HUES64 (cell line): Measurements from ENCODE around the gene TPPP2. TPM values are rescaled to one million over a fixed set of nuclear protein-coding genes. Genes with fewer than 3 reads are reported as not detected.
"Not testable (repeated sequence)": the region's sequence is repeated elsewhere in the genome, so short reads cannot be mapped to it uniquely, and the experiment has no call there.

Experiments used
- H3K27ac ChIP-seq: 2 replicates; pipeline ENCODE4 v1.7.0; 2013; ENCODE audit warnings: low read depth, low read length, inconsistent platforms
- H3K27me3 ChIP-seq: 2 replicates; pipeline ENCODE4 v1.6.1; 2013; ENCODE audit warnings: mild to moderate bottlenecking, low read length; ENCODE audit not compliant: insufficient read depth
- H3K36me3 ChIP-seq: 2 replicates; pipeline ENCODE4 v1.6.1; 2013; ENCODE audit warnings: mild to moderate bottlenecking, low read length; ENCODE audit not compliant: insufficient read depth
- H3K4me1 ChIP-seq: 2 replicates; pipeline ENCODE4 v1.6.1; 2013; ENCODE audit warnings: mild to moderate bottlenecking, low read length, moderate library complexity; ENCODE audit not compliant: insufficient read depth
- H3K4me3 ChIP-seq: 2 replicates; pipeline ENCODE4 v1.5.1; 2013; ENCODE audit warnings: mild to moderate bottlenecking, low read length, moderate library complexity
- H3K9ac ChIP-seq: 2 replicates; pipeline ENCODE4 v1.6.1; 2013; ENCODE audit warnings: mild to moderate bottlenecking, low read depth, low read length
- H3K9me3 ChIP-seq: 2 replicates; pipeline ENCODE4 v1.6.1; 2013; ENCODE audit warnings: low read depth, low read length; ENCODE audit not compliant: insufficient read depth
- WGBS: fragments of 150-250, 120-280 bp; methylation state at CpG from one replicate; pipeline ENCODE4 v1.1.7; 2013; ENCODE audit warnings: missing lambda C conversion rate; 5-methylcytosine and 5-hydroxymethylcytosine counted together
- polyA plus RNA-seq, 2 experiments: library from polyadenylated mRNA; stranded (reverse); fragments of 50-300 nt; gene quantifications; one replicate each; pipeline ENCODE4 v1.2.3, GENCODE V29; 2013

Gene TPPP2
- polyA plus RNA-seq (2013, experiment 1 of 2) = not detected
- not detected for polyA plus RNA-seq (2013, experiment 2 of 2)

DNA sequence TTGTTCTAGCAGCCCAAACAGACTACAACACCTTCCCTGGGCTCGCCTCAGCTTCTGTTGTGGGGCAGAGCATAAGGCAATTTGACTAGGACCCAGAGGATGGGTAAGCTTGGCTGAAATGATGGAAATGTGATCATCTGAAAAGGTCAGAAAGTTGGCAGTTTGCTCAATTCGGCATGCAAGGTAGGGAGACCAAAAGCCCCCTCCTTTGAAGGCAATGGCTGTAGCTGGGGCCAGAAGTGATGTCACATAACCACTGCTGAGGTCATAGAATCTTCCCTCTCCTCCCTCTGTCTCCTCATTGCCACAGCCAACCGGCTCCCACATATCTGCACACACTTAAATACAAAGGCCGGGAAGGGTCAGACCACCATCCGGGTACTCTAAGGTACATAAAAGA, at the start of gene TPPP2:
Gene TPPP2, plus strand, starts transcription at position 301 of the 400 bp plus-strand sequence. CDS start 365 bp downstream, outside the sequence.
- no peak within 1 kb of the TSS for H3K4me3 ChIP-seq
- WGBS = 89% methylated on average over 5 of the region's 5 CpGs
- H3K36me3 ChIP-seq = no peaks in the 10 kb centered on the region

DNA sequence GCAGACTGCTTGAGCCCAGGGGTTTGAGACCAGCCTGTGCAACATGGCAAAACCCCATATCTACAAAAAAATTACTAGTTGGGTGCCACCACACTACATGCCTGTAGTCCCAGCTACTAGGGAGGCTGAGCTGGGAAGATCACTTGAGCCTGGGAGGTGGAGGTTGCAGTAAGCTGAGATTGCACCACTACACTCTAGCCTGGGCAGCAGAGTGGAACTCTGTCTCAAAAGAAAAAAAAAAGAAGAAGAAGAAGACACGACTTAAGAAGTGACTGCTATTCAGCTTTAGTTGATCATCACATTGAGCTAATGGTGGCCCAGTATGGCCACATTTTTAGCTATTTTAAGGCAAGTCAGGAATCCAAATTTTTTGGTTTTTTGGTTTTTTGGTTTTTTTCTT, 49.1 kb upstream of the TPPP2 start:
- WGBS = 91% methylated on average over 1 of the region's 1 CpG
- no peaks in the 10 kb centered on the region for H3K36me3 ChIP-seq

More for the DNA sequence above, at the start of gene TPPP2:
- H3K4me1 ChIP-seq = peaks cover 15% of the 10 kb centered on the region
- peaks cover 17% of the 10 kb centered on the region for H3K27me3 ChIP-seq
- no peak within 1 kb of the TSS for H3K27ac ChIP-seq
- H3K9ac ChIP-seq = no peak within 1 kb of the TSS
- H3K9me3 ChIP-seq = no peaks in the 10 kb centered on the region

DNA sequence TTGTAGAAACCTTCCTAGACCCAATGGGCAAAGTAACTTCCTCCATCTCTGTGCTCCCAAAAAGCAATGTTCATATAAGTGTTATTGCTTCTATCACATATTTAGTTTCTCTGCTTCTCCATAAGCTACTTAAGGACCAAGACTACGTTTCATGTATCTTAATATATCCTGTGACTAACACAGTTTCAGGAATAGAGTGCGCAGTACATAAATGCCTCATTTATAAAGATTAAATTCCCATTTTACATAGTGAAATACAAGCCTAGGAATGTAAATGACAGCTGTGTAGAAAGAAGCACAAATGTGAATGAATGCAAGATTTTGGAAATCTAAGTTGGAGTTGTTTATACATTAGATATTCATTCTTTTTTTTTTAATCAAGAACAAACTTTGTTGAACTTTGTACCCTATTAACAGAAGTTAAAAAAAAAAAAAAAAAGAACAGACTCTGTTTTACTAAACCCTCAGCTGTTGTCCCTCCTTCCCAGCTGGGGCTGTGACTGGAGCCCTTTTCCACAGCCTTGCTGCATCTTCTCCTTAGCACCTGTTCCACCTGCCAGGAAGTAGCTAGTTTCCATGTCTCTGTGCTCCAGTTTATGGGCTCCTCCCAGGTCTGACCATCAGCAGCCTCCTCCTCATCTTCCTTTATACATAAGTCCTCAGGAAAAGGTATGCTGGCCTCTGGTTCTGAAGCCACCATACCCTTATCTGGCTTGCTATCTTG, 47.2 kb upstream of the TPPP2 start:
- Histone ChIP-seq H3K9me3 (no peaks in the 10 kb centered on the region), H3K4me1 (no peaks in the 10 kb centered on the region), H3K36me3 (no peaks in the 10 kb centered on the region), H3K4me3 (no peak overlapping the region), H3K27me3 (peaks cover 5% of the 10 kb centered on the region; the same call in 1 of the 2 replicates), H3K27ac (no peak overlapping the region), H3K9ac (no peak overlapping the region)
- WGBS = 92% methylated on average over 2 of the region's 2 CpGs

More for the DNA sequence above, 49.1 kb upstream of the TPPP2 start:
- no peak overlapping the region for H3K27ac ChIP-seq
- H3K4me3 ChIP-seq = no peak overlapping the region
- peaks cover 5% of the 10 kb centered on the region; the same call in 1 of the 2 replicates for H3K27me3 ChIP-seq
- no peak overlapping the region for H3K9ac ChIP-seq
- H3K4me1 ChIP-seq = no peaks in the 10 kb centered on the region
- H3K9me3 ChIP-seq = no peaks in the 10 kb centered on the region

DNA sequence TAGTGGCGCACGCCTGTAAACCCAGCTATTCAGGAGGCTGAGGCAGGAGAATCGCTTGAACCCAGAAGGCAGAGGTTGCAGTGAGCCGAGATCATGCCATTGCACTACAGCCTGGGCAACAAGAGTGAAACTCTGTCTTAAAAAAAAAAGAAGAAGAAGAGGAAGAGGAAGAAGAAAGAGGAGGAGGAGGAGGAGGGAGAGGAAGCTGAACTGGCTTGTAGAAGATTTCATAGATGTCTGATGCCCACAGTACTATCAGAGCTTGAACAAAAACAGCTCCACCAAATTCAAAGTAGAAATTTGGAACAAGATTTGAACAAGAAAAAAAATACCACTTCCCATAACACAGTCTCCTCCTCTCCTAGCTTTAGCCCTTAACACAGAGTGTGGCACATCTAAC, 44.4 kb upstream of the TPPP2 start:
- H3K36me3 ChIP-seq, H3K9me3 ChIP-seq, H3K4me3 ChIP-seq, H3K27ac ChIP-seq, H3K4me1 ChIP-seq, H3K27me3 ChIP-seq, H3K9ac ChIP-seq: not testable (repeated sequence)
- 94% methylated on average over 4 of the region's 4 CpGs for WGBS

DNA sequence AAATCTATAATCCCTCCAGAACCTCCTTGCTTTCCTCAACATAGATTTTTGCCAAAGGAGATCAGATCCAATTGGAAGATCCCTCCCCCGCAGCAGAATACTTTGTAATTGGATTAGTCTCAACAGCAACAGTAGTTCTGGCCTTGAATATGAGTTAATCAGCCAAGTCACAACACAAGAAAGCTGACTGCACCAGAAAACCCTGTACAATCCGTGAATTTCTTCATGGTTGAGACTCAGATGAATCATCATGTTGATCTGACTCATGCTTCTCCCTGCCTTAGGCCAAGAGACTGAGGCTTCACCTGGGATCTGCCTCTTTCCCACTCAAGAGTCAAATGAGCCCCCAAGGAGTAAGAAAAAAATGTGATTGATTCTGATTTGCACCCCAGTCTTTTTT, 43.2 kb upstream of the TPPP2 start:
- no peak overlapping the region for H3K9ac ChIP-seq
- no peak overlapping the region for H3K4me3 ChIP-seq
- WGBS = 52% methylated on average over 2 of the region's 2 CpGs
- no peak overlapping the region for H3K27ac ChIP-seq
- H3K9me3 ChIP-seq = no peaks in the 10 kb centered on the region
- H3K36me3 ChIP-seq = peaks cover 3% of the 10 kb centered on the region
- H3K4me1 ChIP-seq = peaks cover 4% of the 10 kb centered on the region; the same call in 1 of the 2 replicates
- H3K27me3 ChIP-seq = peaks cover 5% of the 10 kb centered on the region; the same call in 1 of the 2 replicates

DNA sequence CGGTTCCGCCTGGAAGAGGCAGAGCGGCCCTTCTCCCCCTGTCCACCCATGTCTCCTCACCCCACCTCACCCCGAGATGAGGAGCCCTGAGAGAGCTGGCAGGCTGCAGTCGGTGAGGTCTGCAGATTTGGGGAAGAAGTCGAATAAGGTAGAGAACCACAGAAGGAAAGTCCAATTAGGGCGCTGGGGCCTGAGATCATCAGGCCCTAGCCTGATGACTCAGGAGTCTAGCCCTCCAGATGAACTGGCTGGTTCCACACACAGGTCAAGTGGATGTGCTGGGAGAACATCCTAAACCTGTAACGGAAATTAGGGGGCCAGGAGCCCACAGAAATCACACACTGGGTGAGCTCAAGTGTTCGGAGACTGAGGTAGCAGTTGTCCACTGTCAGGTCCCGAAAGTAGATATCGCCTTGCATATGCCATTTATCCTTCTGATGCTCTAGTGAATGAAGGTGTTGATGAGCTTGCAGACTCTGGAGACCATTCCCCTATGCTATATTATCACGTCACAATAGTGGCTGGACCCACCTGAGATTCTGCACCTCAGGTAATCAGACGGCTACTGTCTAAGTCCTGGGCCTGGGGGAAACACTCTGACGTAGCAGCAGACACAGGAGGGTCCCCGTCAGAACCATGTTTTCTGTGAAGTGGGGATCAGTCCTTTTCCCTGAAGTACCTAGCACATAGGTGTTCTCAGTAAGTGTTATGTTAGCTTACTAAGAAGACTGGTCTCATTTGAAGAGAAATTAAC, 41.1 kb upstream of the TPPP2 start:
- H3K9ac ChIP-seq = peak overlapping the region; percentile 62
- peaks cover 4% of the 10 kb centered on the region; the same call in 1 of the 2 replicates for H3K4me1 ChIP-seq
- no peaks in the 10 kb centered on the region for H3K9me3 ChIP-seq
- H3K4me3 ChIP-seq = peak overlapping the region; percentile 94
- no peaks in the 10 kb centered on the region for H3K27me3 ChIP-seq
- H3K27ac ChIP-seq = peak overlapping the region; percentile 49; the same call in 1 of the 2 replicates
- 89% methylated on average over 15 of the region's 15 CpGs for WGBS
- peaks cover 22% of the 10 kb centered on the region for H3K36me3 ChIP-seq

DNA sequence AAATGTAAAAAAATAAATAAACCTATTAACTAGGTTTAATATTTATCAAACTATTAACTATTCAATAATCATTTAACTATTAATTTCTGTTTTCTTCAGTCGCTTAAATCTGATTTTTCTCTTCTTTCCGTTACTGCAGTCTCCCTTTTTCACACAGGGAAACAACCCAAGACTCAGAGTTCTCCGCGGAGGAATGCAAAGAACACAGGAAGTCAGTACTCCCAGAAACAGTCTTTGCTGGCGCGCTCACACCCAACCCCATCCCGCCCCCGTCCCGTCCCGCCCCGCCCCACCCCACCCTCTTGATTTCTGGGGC, 40.6 kb upstream of the TPPP2 start:
- Histone ChIP-seq H3K27me3 (no peaks in the 10 kb centered on the region), H3K4me1 (peaks cover 4% of the 10 kb centered on the region; the same call in 1 of the 2 replicates), H3K27ac (peak overlapping the region; percentile 49; the same call in 1 of the 2 replicates), H3K4me3 (peak overlapping the region; percentile 94), H3K9me3 (no peaks in the 10 kb centered on the region), H3K36me3 (peaks cover 28% of the 10 kb centered on the region), H3K9ac (peak overlapping the region; percentile 62)
- 3% methylated on average over 7 of the region's 11 CpGs for WGBS

DNA sequence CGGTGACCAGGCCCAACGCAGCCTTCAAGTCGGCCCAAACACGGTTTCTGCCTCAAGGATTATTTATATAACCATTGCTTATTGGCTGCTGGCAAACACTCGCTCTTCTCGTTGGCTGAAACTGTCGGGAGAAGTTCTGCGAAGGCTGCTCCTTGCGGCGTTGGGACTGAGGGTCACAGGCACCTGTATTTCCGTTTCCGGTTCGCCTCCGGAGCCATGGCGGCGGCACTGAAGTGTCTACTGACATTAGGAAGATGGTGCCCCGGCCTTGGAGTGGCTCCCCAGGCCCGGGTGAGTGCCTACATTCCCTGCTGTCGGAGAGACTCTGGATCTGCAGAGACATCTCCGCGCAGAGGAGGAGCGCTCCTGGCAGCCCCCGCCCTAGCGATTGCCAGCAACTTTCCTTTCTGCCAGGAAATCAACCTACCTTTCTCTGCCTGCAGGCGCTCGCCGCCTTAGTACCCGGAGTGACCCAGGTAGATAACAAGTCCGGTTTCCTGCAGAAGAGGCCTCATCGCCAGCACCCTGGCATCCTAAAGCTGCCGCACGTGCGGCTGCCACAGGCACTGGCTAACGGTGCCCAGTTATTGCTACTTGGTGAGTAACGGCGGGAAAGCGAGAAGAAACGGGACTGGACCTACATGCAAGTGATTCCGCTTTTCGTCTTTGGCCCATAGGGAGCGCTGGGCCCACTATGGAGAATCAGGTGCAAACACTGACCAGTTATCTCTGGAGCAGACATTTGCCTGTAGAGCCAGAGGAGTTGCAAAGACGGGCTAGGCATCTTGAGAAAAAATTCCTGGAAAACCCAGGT, 40.0 kb upstream of the TPPP2 start, which contains the start of gene METTL17:
Gene METTL17, plus strand, starts transcription at position 194 of the 814 bp plus-strand sequence. Its CDS starts 23 bp downstream, at position 217.
- Histone ChIP-seq H3K4me1 (peaks cover 4% of the 10 kb centered on the region; the same call in 1 of the 2 replicates), H3K36me3 (peaks cover 33% of the 10 kb centered on the region), H3K27ac (peak within 1 kb of the TSS; percentile 65; the same call in 1 of the 2 replicates), H3K4me3 (peak within 1 kb of the TSS; percentile 94), H3K9ac (peak within 1 kb of the TSS; percentile 77), H3K9me3 (no peaks in the 10 kb centered on the region), H3K27me3 (no peaks in the 10 kb centered on the region)
- WGBS = under 1% methylated on average over 42 of the region's 42 CpGs

DNA sequence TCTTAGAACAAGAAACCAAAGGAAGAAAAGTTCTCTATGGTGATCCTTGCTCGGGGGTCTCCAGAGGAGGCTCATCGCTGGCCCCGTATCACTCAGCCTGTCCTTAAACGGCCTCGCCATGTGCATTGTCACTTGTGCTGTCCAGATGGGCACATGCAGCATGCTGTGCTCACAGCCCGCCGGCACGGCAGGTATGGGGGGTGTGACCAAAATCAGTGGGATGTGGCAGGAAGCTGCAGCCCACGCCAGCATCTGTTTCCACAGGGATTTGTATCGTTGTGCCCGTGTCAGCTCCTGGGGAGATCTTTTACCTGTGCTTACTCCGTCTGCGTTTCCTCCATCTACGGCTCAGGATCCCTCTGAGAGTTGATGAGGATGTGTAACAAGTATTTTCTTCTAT, 33.5 kb upstream of the TPPP2 start:
- no peak overlapping the region for H3K4me3 ChIP-seq
- H3K9me3 ChIP-seq = no peaks in the 10 kb centered on the region
- no peak overlapping the region for H3K27ac ChIP-seq
- H3K4me1 ChIP-seq = peaks cover 10% of the 10 kb centered on the region
- H3K27me3 ChIP-seq = no peaks in the 10 kb centered on the region
- peaks cover 60% of the 10 kb centered on the region for H3K36me3 ChIP-seq
- no peak overlapping the region for H3K9ac ChIP-seq
- 95% methylated on average over 14 of the region's 14 CpGs for WGBS

DNA sequence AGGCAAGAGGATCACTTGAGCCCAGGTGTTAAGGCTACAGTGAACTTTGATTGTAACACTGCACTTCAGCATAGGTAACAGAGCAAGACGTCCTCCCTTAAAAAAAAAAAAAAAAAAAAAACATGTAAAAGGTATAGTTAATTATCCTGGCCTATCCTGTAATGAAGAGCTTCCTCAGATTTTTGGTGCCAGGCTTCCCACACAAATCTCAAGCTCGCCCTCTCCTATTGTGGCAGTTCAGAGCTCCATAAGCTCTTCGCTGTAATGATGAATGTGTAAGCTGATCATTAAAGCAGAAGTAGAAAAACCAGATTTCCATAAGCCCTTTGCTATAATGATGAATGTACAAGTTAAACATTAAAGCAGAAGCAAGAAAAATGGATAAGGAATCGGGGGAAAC, 32.9 kb upstream of the TPPP2 start:
- H3K9me3 ChIP-seq = no peaks in the 10 kb centered on the region
- H3K27me3 ChIP-seq = no peaks in the 10 kb centered on the region
- no peak overlapping the region for H3K27ac ChIP-seq
- H3K4me3 ChIP-seq = no peak overlapping the region
- no peak overlapping the region for H3K9ac ChIP-seq
- peaks cover 10% of the 10 kb centered on the region for H3K4me1 ChIP-seq
- H3K36me3 ChIP-seq = peaks cover 54% of the 10 kb centered on the region
- WGBS = 88% methylated on average over 3 of the region's 4 CpGs
